KMS-11 (cell line): ENCODE measurements around the gene YTHDC2.

Experiments
- H2AFZ ChIP-seq: fragments of 200-600 bp; sonication (generic); 2 replicates; pipeline ENCODE4 v1.6.1; 2016; ENCODE audit warnings: antibody characterized with exemption, mixed run types, low read depth
- H3K27ac ChIP-seq: fragments of 200-600 bp; sonication (generic); 2 replicates; pipeline ENCODE4 v1.6.1; 2016; ENCODE audit warnings: mild to moderate bottlenecking, mixed run types
- H3K27me3 ChIP-seq: fragments of 200-600 bp; sonication (generic); 2 replicates; pipeline ENCODE4 v1.6.1; 2017; ENCODE audit warnings: mild to moderate bottlenecking, low read depth, mixed run types, moderate library complexity; ENCODE audit not compliant: insufficient read depth
- H3K36me3 ChIP-seq: fragments of 200-600 bp; sonication (generic); 2 replicates; pipeline ENCODE4 v1.6.1; 2017; ENCODE audit warnings: mild to moderate bottlenecking, mixed run types; ENCODE audit not compliant: insufficient read depth
- H3K4me1 ChIP-seq: fragments of 200-600 bp; sonication (generic); 2 replicates; pipeline ENCODE4 v1.6.1; 2016; ENCODE audit warnings: mild to moderate bottlenecking, low read depth, mixed run types; ENCODE audit not compliant: poor library complexity, severe bottlenecking
- H3K4me2 ChIP-seq: fragments of 200-600 bp; sonication (generic); 2 replicates; pipeline ENCODE4 v1.7.0; 2016; ENCODE audit warnings: mild to moderate bottlenecking, mixed run types
- H3K4me3 ChIP-seq: fragments of 200-600 bp; sonication (generic); IDR thresholded peaks from 2 replicates; pipeline ENCODE4 v1.6.1; 2017; ENCODE audit warnings: low read depth, low read length, mixed read lengths; ENCODE audit not compliant: insufficient read depth
- H3K79me2 ChIP-seq: fragments of 200-600 bp; sonication (generic); 2 replicates; pipeline ENCODE4 v1.6.1; 2016; ENCODE audit warnings: low read depth, mixed run types; ENCODE audit not compliant: insufficient read depth
- H3K9ac ChIP-seq: fragments of 200-600 bp; sonication (generic); 2 replicates; pipeline ENCODE4 v1.6.1; 2016; ENCODE audit warnings: mild to moderate bottlenecking, mixed run types
- H4K20me1 ChIP-seq: fragments of 200-600 bp; sonication (generic); 2 replicates; pipeline ENCODE4 v1.6.1; 2016; ENCODE audit warnings: mild to moderate bottlenecking, mixed run types; ENCODE audit not compliant: insufficient read depth
- TF ChIP-seq, protein P1 (sequence below): fragments of 200-600 bp; sonication (generic); conservative IDR thresholded peaks from 2 replicates; pipeline ENCODE4 v1.6.1; 2017; ENCODE audit warnings: low read depth, mild to moderate bottlenecking, antibody characterized with exemption, low read length, moderate library complexity, mixed read lengths

The YTHDC2 gene

DNA sequence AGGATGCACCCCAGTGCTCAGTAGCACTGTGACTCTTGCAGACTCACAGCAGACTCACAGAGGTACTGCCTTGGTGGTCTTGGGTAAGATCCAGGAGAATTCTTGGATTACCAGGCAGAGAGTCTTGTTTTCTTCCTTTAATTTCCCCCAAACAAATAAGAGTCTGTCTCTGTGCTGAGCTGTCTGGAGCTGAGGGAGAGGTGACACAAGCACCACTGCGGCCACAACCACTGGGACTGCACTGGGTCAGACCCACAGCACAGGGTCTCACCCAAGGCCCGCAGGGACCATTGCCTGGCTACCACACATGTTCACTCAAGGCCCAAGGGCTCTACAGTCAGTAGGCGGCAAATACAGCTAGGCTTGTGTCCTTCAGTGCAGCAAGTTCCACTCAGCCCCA is 11.4 kb upstream of the YTHDC2 start:
- H3K27ac ChIP-seq = no peak overlapping the region
- H4K20me1 ChIP-seq = no peaks in the 10 kb centered on the region
- no peaks in the 10 kb centered on the region for H3K4me1 ChIP-seq
- TF ChIP-seq, protein P1, sequence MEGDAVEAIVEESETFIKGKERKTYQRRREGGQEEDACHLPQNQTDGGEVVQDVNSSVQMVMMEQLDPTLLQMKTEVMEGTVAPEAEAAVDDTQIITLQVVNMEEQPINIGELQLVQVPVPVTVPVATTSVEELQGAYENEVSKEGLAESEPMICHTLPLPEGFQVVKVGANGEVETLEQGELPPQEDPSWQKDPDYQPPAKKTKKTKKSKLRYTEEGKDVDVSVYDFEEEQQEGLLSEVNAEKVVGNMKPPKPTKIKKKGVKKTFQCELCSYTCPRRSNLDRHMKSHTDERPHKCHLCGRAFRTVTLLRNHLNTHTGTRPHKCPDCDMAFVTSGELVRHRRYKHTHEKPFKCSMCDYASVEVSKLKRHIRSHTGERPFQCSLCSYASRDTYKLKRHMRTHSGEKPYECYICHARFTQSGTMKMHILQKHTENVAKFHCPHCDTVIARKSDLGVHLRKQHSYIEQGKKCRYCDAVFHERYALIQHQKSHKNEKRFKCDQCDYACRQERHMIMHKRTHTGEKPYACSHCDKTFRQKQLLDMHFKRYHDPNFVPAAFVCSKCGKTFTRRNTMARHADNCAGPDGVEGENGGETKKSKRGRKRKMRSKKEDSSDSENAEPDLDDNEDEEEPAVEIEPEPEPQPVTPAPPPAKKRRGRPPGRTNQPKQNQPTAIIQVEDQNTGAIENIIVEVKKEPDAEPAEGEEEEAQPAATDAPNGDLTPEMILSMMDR = no peak
- no peak overlapping the region for H3K9ac ChIP-seq
- H3K79me2 ChIP-seq = no peaks in the 10 kb centered on the region
- no peak overlapping the region for H3K4me2 ChIP-seq
- no peak overlapping the region for H3K4me3 ChIP-seq
- no peak overlapping the region for H2AFZ ChIP-seq
- H3K36me3 ChIP-seq = no peaks in the 10 kb centered on the region
- no peaks in the 10 kb centered on the region for H3K27me3 ChIP-seq

DNA sequence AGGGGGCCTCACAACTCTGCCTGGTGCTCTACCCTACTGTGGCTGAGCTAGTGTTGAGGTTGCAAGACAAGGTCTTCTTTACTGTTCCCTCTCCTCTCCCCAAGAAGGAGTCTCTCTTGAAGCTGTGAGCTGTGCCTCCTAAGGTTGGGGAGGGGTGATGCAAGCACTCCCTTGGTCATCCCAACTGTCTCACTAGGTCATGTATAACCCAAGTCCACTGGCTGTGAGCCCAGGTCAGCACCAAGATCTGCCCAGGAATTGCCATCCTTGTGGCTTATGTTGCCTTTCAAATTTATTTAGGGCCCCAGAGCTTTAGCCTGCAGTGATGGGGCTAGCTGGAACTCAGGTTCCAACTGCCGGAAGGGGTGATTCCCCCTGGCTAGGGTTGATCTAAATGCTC is 10.3 kb upstream of the YTHDC2 start:
- TF ChIP-seq, protein P1 = no peak
- Histone ChIP-seq H3K27ac (no peak overlapping the region), H3K4me3 (no peak overlapping the region), H4K20me1 (no peaks in the 10 kb centered on the region), H3K9ac (no peak overlapping the region), H2AFZ (no peak overlapping the region), H3K36me3 (no peaks in the 10 kb centered on the region), H3K27me3 (no peaks in the 10 kb centered on the region), H3K79me2 (no peaks in the 10 kb centered on the region), H3K4me1 (no peaks in the 10 kb centered on the region), H3K4me2 (no peak overlapping the region)

DNA sequence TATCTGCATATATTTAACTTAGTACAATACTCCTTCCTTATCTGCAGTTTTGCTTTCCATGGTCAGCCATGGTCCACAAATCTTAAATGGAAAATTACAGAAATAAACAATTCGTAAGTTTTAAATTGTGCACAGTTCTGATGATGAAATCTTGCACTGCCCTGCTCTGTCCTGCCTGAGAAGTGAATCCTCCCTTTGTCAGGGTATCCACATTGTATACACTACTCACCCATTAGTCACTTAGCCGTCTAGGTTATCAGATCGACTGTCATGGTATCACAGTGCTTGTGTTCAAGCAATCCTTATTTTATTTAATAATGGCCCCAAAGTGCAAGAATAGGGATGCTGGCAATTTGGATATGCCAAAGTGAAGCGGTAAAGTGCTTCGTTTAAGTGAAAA is 8.3 kb upstream of the YTHDC2 start:
- no peak overlapping the region for H2AFZ ChIP-seq

DNA sequence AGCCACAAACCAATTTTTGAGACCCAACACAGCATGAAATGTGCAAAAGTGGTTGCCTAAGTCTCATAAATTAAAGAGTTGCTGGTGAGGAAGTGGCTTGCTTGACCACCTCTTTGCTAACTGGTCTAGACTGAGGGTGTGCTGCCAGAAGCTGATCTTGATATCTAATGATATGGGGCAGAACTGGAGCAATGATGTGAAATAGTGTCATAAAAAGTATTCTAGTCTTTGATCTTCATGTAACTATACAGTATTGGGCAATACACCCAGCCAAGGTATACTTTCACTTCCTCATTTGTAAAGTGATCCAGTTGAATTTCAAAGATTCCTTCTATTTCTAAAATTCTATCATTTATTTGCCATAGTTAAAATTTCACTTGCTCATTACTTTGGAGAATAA is 5.9 kb upstream of the YTHDC2 start:
- no peak overlapping the region for H3K9ac ChIP-seq
- TF ChIP-seq, protein P1 = no peak
- H3K79me2 ChIP-seq = no peaks in the 10 kb centered on the region
- H3K4me3 ChIP-seq = no peak overlapping the region
- H3K27me3 ChIP-seq = no peaks in the 10 kb centered on the region
- H3K4me2 ChIP-seq = no peak overlapping the region
- no peak overlapping the region for H2AFZ ChIP-seq
- H3K36me3 ChIP-seq = no peaks in the 10 kb centered on the region
- no peak overlapping the region for H3K27ac ChIP-seq
- H4K20me1 ChIP-seq = no peaks in the 10 kb centered on the region
- H3K4me1 ChIP-seq = no peaks in the 10 kb centered on the region

More for the DNA sequence above, 8.3 kb upstream of the YTHDC2 start:
- H3K27me3 ChIP-seq = no peaks in the 10 kb centered on the region
- TF ChIP-seq, protein P1 = no peak
- no peaks in the 10 kb centered on the region for H3K4me1 ChIP-seq
- H3K36me3 ChIP-seq = no peaks in the 10 kb centered on the region
- no peak overlapping the region for H3K9ac ChIP-seq
- no peak overlapping the region for H3K4me3 ChIP-seq
- no peaks in the 10 kb centered on the region for H3K79me2 ChIP-seq
- H4K20me1 ChIP-seq = no peaks in the 10 kb centered on the region
- no peak overlapping the region for H3K27ac ChIP-seq
- H3K4me2 ChIP-seq = no peak overlapping the region
